ENCODE measurements around the gene FBP1.

Gene FBP1

DNA sequence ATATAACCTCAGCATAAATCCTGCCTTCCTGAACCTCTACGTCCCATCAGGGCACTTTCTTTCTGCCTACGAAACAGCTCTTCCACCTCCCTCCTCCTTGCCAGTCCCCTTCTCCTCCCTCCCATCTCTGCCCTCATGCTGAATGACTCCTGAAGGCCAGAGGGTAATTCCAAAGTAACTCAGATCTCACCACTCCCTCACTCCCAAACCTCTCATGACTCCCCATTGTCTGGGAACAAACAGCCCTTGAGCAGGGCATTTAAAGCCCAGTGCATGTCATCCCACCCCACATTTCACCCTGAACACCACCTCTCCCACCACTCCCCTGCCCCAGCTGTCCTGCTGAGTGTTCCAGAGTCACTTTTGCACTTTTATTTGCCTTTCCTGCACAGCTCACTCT, 8.9 kb upstream of the FBP1 start:
- DNase-seq (ENCODE audit: extremely low read depth, low read depth) = no peak
- TF ChIP-seq, protein P1, sequence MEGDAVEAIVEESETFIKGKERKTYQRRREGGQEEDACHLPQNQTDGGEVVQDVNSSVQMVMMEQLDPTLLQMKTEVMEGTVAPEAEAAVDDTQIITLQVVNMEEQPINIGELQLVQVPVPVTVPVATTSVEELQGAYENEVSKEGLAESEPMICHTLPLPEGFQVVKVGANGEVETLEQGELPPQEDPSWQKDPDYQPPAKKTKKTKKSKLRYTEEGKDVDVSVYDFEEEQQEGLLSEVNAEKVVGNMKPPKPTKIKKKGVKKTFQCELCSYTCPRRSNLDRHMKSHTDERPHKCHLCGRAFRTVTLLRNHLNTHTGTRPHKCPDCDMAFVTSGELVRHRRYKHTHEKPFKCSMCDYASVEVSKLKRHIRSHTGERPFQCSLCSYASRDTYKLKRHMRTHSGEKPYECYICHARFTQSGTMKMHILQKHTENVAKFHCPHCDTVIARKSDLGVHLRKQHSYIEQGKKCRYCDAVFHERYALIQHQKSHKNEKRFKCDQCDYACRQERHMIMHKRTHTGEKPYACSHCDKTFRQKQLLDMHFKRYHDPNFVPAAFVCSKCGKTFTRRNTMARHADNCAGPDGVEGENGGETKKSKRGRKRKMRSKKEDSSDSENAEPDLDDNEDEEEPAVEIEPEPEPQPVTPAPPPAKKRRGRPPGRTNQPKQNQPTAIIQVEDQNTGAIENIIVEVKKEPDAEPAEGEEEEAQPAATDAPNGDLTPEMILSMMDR (IDR thresholded peaks at IDR 0.05; ENCODE audit: low read depth, low read length, missing control alignments) = no peak
- no peak overlapping the region for H3K4me3 ChIP-seq (replicated peaks; ENCODE audit: low read depth, low read length)

DNA sequence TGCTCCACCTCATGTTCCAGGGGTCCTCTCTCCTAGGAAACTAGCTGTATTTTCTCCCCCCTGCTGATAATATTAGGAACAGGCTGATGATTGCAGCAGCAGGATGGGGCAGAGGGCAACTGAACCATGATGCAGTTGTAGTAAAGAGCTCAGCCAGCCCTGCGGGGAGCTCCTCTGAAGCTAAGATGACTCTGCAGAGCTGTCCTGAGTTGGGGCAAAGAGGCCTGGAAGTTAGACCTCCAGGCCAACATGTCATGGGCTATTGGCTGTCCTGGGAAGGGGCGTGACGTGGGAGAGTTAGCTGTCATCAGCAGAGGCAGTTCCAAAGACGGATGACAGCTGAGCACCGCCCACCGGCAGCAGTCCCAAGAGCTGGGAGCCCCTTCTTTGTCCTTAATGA, 6.6 kb upstream of the FBP1 start:
- DNase-seq (ENCODE audit: extremely low read depth, low read depth) = no peak
- TF ChIP-seq, protein P1 (IDR thresholded peaks at IDR 0.05; ENCODE audit: low read depth, low read length, missing control alignments) = no peak
- no peak overlapping the region for H3K4me3 ChIP-seq (replicated peaks; ENCODE audit: low read depth, low read length)

DNA sequence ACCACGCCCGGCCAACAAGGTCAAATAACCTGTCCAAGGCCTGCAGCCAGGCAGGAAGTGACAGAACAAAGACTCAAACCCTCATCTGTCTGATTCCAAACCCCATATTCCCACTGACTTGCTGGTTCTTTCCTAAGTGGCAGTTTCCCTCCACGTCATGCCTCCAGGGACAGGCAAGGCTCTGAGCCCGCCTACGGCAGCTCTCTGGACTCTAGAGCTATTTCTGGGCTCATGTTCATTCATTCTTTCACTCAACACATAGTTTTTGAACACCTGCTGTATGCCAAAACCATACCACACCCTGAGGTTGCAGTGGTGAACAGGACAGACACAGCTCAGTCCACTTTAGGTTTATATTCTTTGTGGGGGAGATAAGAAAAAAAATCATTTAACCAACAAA, 5.2 kb upstream of the FBP1 start:
- DNase-seq (ENCODE audit: extremely low read depth, low read depth) = no peak
- TF ChIP-seq, protein P1 (IDR thresholded peaks at IDR 0.05; ENCODE audit: low read depth, low read length, missing control alignments) = no peak
- H3K4me3 ChIP-seq (replicated peaks; ENCODE audit: low read depth, low read length) = no peak overlapping the region

DNA sequence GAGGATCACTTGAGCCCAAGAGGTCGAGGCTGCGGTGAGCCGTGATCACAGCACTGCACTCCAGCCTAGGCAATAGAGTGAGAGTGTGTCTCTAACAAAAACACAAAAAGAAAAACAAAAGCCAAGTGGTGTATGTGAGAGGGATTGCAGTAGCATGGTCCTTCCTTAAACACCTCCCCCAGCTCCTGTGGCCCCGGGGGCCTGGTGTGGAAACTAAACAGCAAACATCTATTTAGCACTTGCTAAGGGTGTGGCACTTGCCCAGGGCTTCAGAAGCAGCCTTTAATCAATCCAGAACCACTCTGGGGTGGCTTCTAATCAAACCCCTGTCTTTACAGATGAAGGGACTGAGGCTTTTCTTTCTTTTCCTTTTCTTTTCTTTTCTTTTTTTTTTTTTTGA, 4.4 kb upstream of the FBP1 start:
- no peak overlapping the region for H3K4me3 ChIP-seq (replicated peaks; ENCODE audit: low read depth, low read length)
- TF ChIP-seq, protein P1 (IDR thresholded peaks at IDR 0.05; ENCODE audit: low read depth, low read length, missing control alignments) = no peak
- DNase-seq (ENCODE audit: extremely low read depth, low read depth) = no peak

DNA sequence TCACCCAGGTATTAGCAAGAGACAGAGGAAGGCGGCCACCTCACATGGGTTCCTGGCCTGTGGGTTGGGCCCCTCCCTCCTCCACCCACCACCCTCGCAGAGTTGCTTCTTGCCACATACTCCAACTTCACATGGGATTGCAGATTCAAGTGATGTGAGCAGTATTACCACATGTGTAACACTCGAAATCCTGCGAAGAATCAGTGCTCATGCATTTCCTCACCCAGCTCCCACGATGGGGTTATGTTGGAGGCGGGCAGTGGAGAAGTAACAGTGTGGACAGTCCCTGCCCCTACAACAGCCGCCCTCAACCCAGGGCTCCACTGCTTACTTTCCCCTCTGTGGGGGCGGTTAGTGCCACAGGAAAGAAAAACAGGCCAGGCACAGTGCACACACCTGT, 3.9 kb upstream of the FBP1 start:
- no peak for DNase-seq (ENCODE audit: extremely low read depth, low read depth)
- no peak overlapping the region for H3K4me3 ChIP-seq (replicated peaks; ENCODE audit: low read depth, low read length)
- TF ChIP-seq, protein P1 (IDR thresholded peaks at IDR 0.05; ENCODE audit: low read depth, low read length, missing control alignments) = no peak

DNA sequence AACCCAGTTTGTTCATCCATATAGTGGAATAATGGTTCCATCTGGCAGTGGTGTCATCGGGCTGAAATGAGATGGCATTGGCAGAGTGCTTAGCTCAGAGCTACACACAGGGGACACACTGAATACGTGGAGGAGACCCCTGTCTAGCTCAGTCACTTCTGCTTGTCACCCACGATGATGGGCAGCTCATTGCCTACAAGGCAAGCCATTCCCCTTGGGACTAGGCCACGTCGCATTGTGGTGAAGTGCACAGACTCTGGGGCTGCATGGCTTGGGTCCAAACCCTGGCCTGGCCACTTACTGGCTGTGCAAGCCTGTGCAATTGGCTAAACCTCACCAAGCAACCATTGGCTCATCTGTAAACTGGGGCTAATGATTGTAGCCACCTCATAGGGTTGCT, 3.2 kb upstream of the FBP1 start:
- no peak overlapping the region for H3K4me3 ChIP-seq (replicated peaks; ENCODE audit: low read depth, low read length)
- no peak for DNase-seq (ENCODE audit: extremely low read depth, low read depth)
- TF ChIP-seq, protein P1 (IDR thresholded peaks at IDR 0.05; ENCODE audit: low read depth, low read length, missing control alignments) = no peak

DNA sequence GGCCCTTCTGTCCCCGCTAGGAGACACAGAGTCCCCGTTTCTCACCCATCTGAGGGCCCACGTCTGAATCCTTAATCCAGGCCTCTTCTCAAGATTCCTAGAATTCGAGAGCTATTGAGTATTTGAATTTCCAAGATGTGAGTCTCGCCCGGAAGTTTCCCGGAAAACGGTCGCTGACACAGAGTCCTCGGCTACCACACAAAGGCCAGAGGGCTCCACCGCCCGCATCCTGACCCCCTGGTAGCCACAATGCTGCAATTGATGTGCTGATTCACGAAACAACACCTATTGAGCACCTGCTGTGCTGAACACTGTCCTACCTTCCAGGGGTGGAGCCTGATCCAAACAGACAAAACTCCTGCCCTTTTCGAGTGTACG, 670 bp upstream of the FBP1 start:
- DNase-seq (ENCODE audit: extremely low read depth, low read depth) = no peak
- no peak overlapping the region; the same call in 1 of the 2 replicates for H3K4me3 ChIP-seq (replicated peaks; ENCODE audit: low read depth, low read length)
- TF ChIP-seq, protein P1 (IDR thresholded peaks at IDR 0.05; ENCODE audit: low read depth, low read length, missing control alignments) = no peak
